Activated CD4-positive, alpha-beta T cell treated with anti-CD3 and anti-CD28 coated beads for 36 hours (primary cell): ENCODE results near the gene MB21D2. TPM values are rescaled to one million over a fixed set of nuclear protein-coding genes. Genes with fewer than 3 reads are reported as not detected.
"Not testable (repeated sequence)": the region's sequence is repeated elsewhere in the genome, so short reads cannot be mapped to it uniquely, and the experiment has no call there.

Experiments
- ATAC-seq: fragments of 200-7000 bp; cut with Tn5 transposase; one replicate; pipeline ENCODE4 v1.10.0; 2021; ENCODE audit warnings: mild to moderate bottlenecking, moderate library complexity
- CTCF ChIA-PET: fragments of 350-600 bp; sonication (Branson Sonifier 250); formaldehyde crosslinking; loops from one replicate; lab custom pipeline; 2021; ENCODE audit warnings: antibody characterized with exemption; lab: Charles Lee
- POLR2A ChIA-PET: fragments of 350-600 bp; sonication (Branson Sonifier 250); formaldehyde crosslinking; loops from one replicate; lab custom pipeline; 2021; ENCODE audit warnings: antibody characterized with exemption, inconsistent platforms; lab: Charles Lee
- DNase-seq: peaks from one replicate; pipeline ENCODE4 v3.0.0-alpha.2; 2020
- H3K27ac Mint-ChIP-seq: one replicate; pipeline ENCODE4 v1.8.0; 2021; ENCODE audit warnings: mixed read lengths
- H3K27me3 Mint-ChIP-seq: one replicate; pipeline ENCODE4 v1.8.0; 2021; ENCODE audit warnings: mixed read lengths
- H3K36me3 Mint-ChIP-seq: one replicate; pipeline ENCODE4 v1.8.0; 2021; ENCODE audit warnings: low read depth, mixed read lengths
- H3K4me1 Mint-ChIP-seq: one replicate; pipeline ENCODE4 v1.8.0; 2021; ENCODE audit warnings: mixed read lengths
- H3K4me3 Mint-ChIP-seq: one replicate; pipeline ENCODE4 v1.8.0; 2021; ENCODE audit warnings: mild to moderate bottlenecking, moderate library complexity, mixed read lengths
- H3K9me3 Mint-ChIP-seq: one replicate; pipeline ENCODE4 v1.8.0; 2021; ENCODE audit warnings: low read depth, mixed read lengths
- intact Hi-C, 2 experiments: fragments of 100-400 bp; cut with DNase I in 1 of 2; cut with micrococcal nuclease in 1 of 2; formaldehyde crosslinking; loops; one replicate each; pipeline versions ENCODE4 v1.14.2 to v1.15.1; 2022 to 2024; cut with DNase I, micrococcal nuclease
- total RNA-seq, 2 experiments: library from RNA; stranded (reverse); gene quantifications; one replicate each; pipeline ENCODE4 v1.2.3, GENCODE V29; 2021

The MB21D2 gene
- total RNA-seq, 2 experiments from 2014 or later: 2.2 to 2.5 TPM

GRCh38 chr3:192795021-192795420 is 122.6 kb downstream of the MB21D2 start:
- Mint-ChIP-seq H3K27ac (no peak overlapping the region), H3K36me3 (no peaks in the 10 kb centered on the region), H3K4me3 (no peak overlapping the region), H3K4me1 (no peaks in the 10 kb centered on the region), H3K9me3 (no peaks in the 10 kb centered on the region), H3K27me3 (no peaks in the 10 kb centered on the region)
- ChIA-PET POLR2A (no interaction called here), CTCF (interaction anchor here (0.7 to 1.4 kb wide), 2 partner anchors 9 to 702 kb away, joined by 3 to 4 read pairs; no protein-coding TSS in a partner anchor)
- intact Hi-C loops: no loop called here
- ATAC-seq (no peak), DNase-seq (no peak)

- no peak overlapping the region for H3K27ac Mint-ChIP-seq
- no peaks in the 10 kb centered on the region for H3K9me3 Mint-ChIP-seq
- no peak overlapping the region for H3K4me3 Mint-ChIP-seq
- no peak for DNase-seq
- H3K36me3 Mint-ChIP-seq: no peaks in the 10 kb centered on the region
- ChIA-PET POLR2A (no interaction called here), CTCF (no interaction called here)
- H3K4me1 Mint-ChIP-seq: no peaks in the 10 kb centered on the region
- no peak for ATAC-seq
- H3K27me3 Mint-ChIP-seq: no peaks in the 10 kb centered on the region
- intact Hi-C loops: no loop called here
Measured at GRCh38 chr3:192794216-192794615, 123.4 kb downstream of the MB21D2 start.

GRCh38 chr3:192788816-192789515 is 128.7 kb downstream of the MB21D2 start:
- intact Hi-C loops, H3K4me3 Mint-ChIP-seq, H3K27ac Mint-ChIP-seq, POLR2A ChIA-PET, DNase-seq, H3K9me3 Mint-ChIP-seq, H3K4me1 Mint-ChIP-seq, ATAC-seq, H3K27me3 Mint-ChIP-seq, H3K36me3 Mint-ChIP-seq: not testable (repeated sequence)
- CTCF ChIA-PET: interaction anchor here (0.6 kb wide), 1 partner anchor 54 kb away, joined by 3 read pairs; no protein-coding TSS in a partner anchor

- ChIA-PET CTCF (interaction anchor here (1.1 kb wide), 1 partner anchor 53 kb away, joined by 3 read pairs; no protein-coding TSS in a partner anchor), POLR2A (no interaction called here)
- no peak overlapping the region for H3K4me3 Mint-ChIP-seq
- DNase-seq (no peak), ATAC-seq (no peak)
- H3K9me3 Mint-ChIP-seq: peaks cover 16% of the 10 kb centered on the region
- peaks cover 5% of the 10 kb centered on the region for H3K27me3 Mint-ChIP-seq
- H3K27ac Mint-ChIP-seq: no peak overlapping the region
- H3K4me1 Mint-ChIP-seq: no peaks in the 10 kb centered on the region
- intact Hi-C loops: no loop called here
- peaks cover 3% of the 10 kb centered on the region for H3K36me3 Mint-ChIP-seq
Measured at GRCh38 chr3:192778508-192778907, 139.1 kb downstream of the MB21D2 start.

- CTCF ChIA-PET, intact Hi-C loops, H3K27ac Mint-ChIP-seq, H3K4me3 Mint-ChIP-seq, POLR2A ChIA-PET, H3K36me3 Mint-ChIP-seq, H3K27me3 Mint-ChIP-seq, H3K4me1 Mint-ChIP-seq, DNase-seq, ATAC-seq: not testable (repeated sequence)
- peaks cover 16% of the 10 kb centered on the region for H3K9me3 Mint-ChIP-seq
Measured at GRCh38 chr3:192774341-192774740, 143.3 kb downstream of the MB21D2 start.

GRCh38 chr3:192772240-192772894 is 145.3 kb downstream of the MB21D2 start:
- peaks cover 16% of the 10 kb centered on the region for H3K9me3 Mint-ChIP-seq
- H3K27ac Mint-ChIP-seq: no peak overlapping the region
- peaks cover 5% of the 10 kb centered on the region for H3K27me3 Mint-ChIP-seq
- ATAC-seq (no peak), DNase-seq (peak; percentile 10)
- H3K4me3 Mint-ChIP-seq: no peak overlapping the region
- ChIA-PET CTCF (no interaction called here), POLR2A (no interaction called here)
- peaks cover 3% of the 10 kb centered on the region for H3K36me3 Mint-ChIP-seq
- intact Hi-C loops: no loop called here
- H3K4me1 Mint-ChIP-seq: no peaks in the 10 kb centered on the region

- no peak overlapping the region for H3K4me3 Mint-ChIP-seq
Measured at GRCh38 chr3:192758654-192759053, 159.0 kb downstream of the MB21D2 start.

GRCh38 chr3:192751148-192751547 is 166.5 kb downstream of the MB21D2 start:
- intact Hi-C loops: no loop called here
- no peaks in the 10 kb centered on the region for H3K9me3 Mint-ChIP-seq

More at GRCh38 chr3:192758654-192759053, 159.0 kb downstream of the MB21D2 start:
- no peak for DNase-seq
- POLR2A ChIA-PET: no interaction called here
- Mint-ChIP-seq H3K4me1 (no peaks in the 10 kb centered on the region), H3K27ac (no peak overlapping the region), H3K27me3 (peaks cover 4% of the 10 kb centered on the region), H3K9me3 (peaks cover 4% of the 10 kb centered on the region), H3K36me3 (no peaks in the 10 kb centered on the region)
- CTCF ChIA-PET: no interaction called here
- intact Hi-C loops: no loop called here
- ATAC-seq: no peak

GRCh38 chr3:192750201-192750600 is 167.5 kb downstream of the MB21D2 start:
- Mint-ChIP-seq H3K36me3 (no peaks in the 10 kb centered on the region), H3K4me3 (no peak overlapping the region), H3K27ac (no peak overlapping the region), H3K4me1 (no peaks in the 10 kb centered on the region), H3K27me3 (peaks cover 4% of the 10 kb centered on the region), H3K9me3 (no peaks in the 10 kb centered on the region)
- POLR2A ChIA-PET: no interaction called here
- ATAC-seq: no peak
- DNase-seq: no peak
- intact Hi-C loops: no loop called here
- CTCF ChIA-PET: no interaction called here

More at GRCh38 chr3:192751148-192751547, 166.5 kb downstream of the MB21D2 start:
- Mint-ChIP-seq H3K27ac (no peak overlapping the region), H3K36me3 (no peaks in the 10 kb centered on the region), H3K27me3 (peaks cover 6% of the 10 kb centered on the region), H3K4me3 (no peak overlapping the region), H3K4me1 (no peaks in the 10 kb centered on the region)
- DNase-seq (no peak), ATAC-seq (no peak)
- CTCF ChIA-PET: no interaction called here
- POLR2A ChIA-PET: no interaction called here

- intact Hi-C loops: no loop called here
- H3K27me3 Mint-ChIP-seq: peaks cover 4% of the 10 kb centered on the region
- no peak for ATAC-seq
- no peak overlapping the region for H3K27ac Mint-ChIP-seq
- DNase-seq: no peak
- no peaks in the 10 kb centered on the region for H3K9me3 Mint-ChIP-seq
- CTCF ChIA-PET: no interaction called here
- no peaks in the 10 kb centered on the region for H3K4me1 Mint-ChIP-seq
- no peaks in the 10 kb centered on the region for H3K36me3 Mint-ChIP-seq
- POLR2A ChIA-PET: no interaction called here
- no peak overlapping the region for H3K4me3 Mint-ChIP-seq
Measured at GRCh38 chr3:192747746-192748145, 169.9 kb downstream of the MB21D2 start.

GRCh38 chr3:192747145-192747544 is 170.5 kb downstream of the MB21D2 start:
- no peak overlapping the region for H3K27ac Mint-ChIP-seq
- DNase-seq (no peak), ATAC-seq (no peak)
- no peaks in the 10 kb centered on the region for H3K36me3 Mint-ChIP-seq
- intact Hi-C loops: no loop called here
- H3K4me1 Mint-ChIP-seq: no peaks in the 10 kb centered on the region
- CTCF ChIA-PET: no interaction called here
- H3K27me3 Mint-ChIP-seq: peaks cover 4% of the 10 kb centered on the region
- POLR2A ChIA-PET: no interaction called here
- no peaks in the 10 kb centered on the region for H3K9me3 Mint-ChIP-seq
- no peak overlapping the region for H3K4me3 Mint-ChIP-seq
